ENCODE data around the gene KRTAP13-4.

- TF ChIP-seq EGR1 (IDR thresholded peaks at IDR 0.05) = no peak
- no peak for TF ChIP-seq FOXM1 (IDR thresholded peaks at IDR 0.05; ENCODE audit: borderline replicate concordance, low read depth)
- TF ChIP-seq MAX (IDR thresholded peaks at IDR 0.05) = no peak
- no peak for TF ChIP-seq RAD21 (IDR thresholded peaks at IDR 0.05; ENCODE audit: low read depth)
- TF ChIP-seq REST (IDR thresholded peaks at IDR 0.05; ENCODE audit: low read depth) = no peak
- no peak for TF ChIP-seq TAF1 (IDR thresholded peaks at IDR 0.05; ENCODE audit: low read depth)
- no peak for TF ChIP-seq ZBTB7A (IDR thresholded peaks at IDR 0.05; ENCODE audit: low read depth)
- no peak for TF ChIP-seq YY1 (IDR thresholded peaks at IDR 0.05; ENCODE audit: low read depth)
- TF ChIP-seq TCF12 (IDR thresholded peaks at IDR 0.05; ENCODE audit: low read depth) = no peak
- no peak for TF ChIP-seq NFIC (IDR thresholded peaks at IDR 0.05)
- no peak for TF ChIP-seq CEBPB (IDR thresholded peaks at IDR 0.05)
- TF ChIP-seq USF1 (IDR thresholded peaks at IDR 0.05) = no peak
- no peak for TF ChIP-seq EP300 (IDR thresholded peaks at IDR 0.05; ENCODE audit: borderline replicate concordance)
- TF ChIP-seq TEAD4 (IDR thresholded peaks at IDR 0.05) = no peak
Measured at GRCh38 chr21:30415993-30416392, 14.0 kb upstream of the KRTAP13-4 start.
